HG03108 (cell line): ENCODE results near the gene CCR7.
"Not testable (repeated sequence)": the region's sequence is repeated elsewhere in the genome, so short reads cannot be mapped to it uniquely, and the experiment has no call there.

Source experiments
- ATAC-seq: cut with Tn5 transposase; IDR thresholded peaks from one replicate; pipeline ENCODE4 v1.9.1; 2021; ENCODE audit warnings: moderate library complexity; ENCODE audit not compliant: unreplicated experiment

CCR7 gene

DNA sequence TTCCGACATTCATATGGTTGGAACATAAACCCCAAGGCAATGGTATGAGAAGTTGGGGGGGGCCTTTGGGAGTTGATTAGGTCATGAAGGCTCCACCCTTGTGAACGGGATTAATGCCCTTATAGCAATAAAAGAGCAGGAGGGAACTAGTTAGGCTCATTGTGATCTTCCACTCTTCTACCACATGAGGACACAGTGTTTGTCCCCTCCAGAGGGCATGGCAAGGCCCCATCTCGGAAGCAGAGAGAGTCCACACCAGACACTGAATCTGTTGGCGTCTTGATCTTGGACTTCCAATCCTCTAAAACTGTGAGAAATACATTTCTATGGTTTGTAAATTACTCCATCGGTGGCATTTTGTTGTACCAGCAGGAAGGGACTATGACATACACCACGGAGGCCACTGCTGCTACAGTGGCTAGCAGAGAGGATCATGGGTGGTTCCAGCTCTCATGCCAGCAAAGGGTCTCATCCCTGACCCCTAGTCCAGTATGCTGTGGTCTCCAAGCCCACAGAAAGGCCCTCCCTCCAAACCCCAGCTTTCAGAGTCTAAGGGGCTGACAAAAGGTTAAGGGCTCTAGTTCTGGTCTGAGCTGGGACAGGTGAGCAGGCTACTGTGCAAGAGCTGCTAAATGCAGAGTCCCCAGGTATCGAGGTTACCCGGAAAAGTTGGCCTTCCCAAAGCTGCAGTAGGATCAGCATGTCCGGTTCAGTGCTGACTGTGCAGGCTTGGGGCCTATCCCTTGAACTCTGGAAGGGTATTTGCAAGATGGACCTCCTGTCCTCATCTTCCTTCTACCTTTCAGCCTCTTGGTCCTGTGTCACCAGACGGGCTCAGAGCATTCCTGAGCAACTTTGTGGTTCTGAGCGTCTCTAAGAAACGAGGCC, 12.2 kb downstream of the CCR7 start:
- ATAC-seq: no peak

DNA sequence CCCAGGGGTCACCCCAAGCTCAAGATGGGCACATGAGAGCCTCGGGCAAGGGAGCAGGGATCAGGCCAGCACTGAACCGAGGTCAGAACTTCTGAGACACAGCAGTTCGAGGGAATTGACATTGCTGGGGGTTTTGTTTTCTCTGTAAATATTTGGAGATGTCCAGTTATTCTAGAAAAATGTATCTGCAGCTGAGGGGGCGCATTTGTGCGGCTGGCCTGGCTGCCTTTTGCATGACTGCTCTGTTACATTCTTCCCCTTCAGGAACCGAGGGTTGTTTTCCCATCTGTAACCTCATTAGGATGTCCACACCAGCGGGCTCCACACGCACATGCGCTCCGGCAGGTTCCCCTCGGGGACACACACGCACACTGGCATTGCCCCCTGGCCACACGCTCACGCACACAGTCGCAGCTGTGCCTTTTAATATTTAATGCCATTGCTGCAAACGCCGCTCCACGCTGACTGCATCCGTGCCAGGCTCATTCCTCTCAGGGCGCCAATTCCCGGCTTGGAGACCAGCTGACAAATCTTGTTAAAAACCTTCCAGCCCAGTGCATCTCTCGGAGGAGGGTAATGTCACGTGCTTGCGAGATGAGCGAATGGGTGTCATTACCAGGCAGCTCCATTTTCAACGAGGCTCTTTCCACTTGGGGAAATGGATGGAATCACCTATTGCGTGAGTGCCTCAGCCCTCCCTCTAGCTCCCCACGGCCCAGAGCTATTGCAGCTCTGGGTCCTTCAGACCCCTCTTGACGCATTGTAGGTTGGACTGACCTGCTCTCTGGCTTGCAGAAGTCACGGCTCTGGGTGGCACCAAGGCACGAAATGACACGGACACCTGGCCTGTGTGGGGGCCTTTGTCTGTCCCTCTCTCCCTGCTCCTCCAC, 13.1 kb downstream of the CCR7 start:
- no peak for ATAC-seq

DNA sequence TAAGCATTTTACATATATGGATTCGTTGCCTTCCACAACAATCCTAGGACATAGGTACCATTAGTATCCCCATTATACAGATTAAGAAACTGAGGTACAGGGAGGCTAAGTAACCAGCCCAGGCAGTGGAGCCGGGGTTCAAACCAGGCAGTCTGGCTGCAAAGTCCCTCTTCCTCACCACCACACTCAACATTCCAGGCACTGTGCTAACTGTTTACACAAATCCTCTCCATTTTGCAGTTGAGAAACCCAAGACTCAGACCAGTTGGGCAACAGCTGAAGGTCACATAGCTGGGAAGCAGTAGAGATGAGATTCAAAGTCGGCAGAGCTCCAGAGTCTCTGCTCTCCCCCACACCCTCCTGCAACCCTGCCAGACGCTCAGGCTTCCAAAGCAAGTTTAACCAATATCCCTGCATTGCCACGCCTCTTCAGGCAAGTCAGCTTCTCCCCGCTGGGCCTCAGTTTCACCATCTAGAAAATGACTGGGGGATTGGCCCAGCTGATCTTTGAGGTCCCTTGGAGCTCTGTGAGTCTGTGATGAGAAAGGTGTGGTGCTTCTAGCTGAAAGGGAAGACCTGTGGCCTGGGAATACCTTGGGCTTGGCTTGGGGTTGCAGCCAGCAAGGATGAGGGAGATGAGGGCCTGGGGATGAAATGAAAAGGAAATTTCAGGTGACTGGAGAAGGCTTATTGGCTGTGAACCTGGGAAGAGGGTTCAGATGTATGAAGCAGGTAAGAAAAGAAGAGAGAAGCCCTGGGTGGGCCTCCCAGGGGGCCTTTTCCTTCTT, 14.0 kb downstream of the CCR7 start:
- no peak for ATAC-seq

DNA sequence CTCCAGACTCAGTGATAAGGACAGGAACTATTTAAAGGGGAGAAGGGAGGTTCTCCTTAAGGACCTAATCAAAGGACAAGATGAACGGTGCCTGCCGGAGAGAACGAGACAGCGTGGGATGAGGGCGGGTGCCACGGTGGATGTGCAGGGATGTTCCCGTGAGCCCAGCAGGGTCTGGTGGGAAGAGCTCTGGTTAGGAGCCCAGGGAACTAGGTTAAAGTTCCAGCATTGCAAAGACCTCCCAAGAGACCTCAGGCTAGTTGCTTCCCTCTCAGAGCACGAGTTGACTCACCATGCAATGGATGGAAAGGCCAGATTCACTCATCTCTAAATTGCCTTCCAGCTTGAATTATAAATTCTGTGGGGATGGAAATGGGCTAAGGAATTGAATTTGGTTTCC, 14.7 kb downstream of the CCR7 start:
- no peak for ATAC-seq

DNA sequence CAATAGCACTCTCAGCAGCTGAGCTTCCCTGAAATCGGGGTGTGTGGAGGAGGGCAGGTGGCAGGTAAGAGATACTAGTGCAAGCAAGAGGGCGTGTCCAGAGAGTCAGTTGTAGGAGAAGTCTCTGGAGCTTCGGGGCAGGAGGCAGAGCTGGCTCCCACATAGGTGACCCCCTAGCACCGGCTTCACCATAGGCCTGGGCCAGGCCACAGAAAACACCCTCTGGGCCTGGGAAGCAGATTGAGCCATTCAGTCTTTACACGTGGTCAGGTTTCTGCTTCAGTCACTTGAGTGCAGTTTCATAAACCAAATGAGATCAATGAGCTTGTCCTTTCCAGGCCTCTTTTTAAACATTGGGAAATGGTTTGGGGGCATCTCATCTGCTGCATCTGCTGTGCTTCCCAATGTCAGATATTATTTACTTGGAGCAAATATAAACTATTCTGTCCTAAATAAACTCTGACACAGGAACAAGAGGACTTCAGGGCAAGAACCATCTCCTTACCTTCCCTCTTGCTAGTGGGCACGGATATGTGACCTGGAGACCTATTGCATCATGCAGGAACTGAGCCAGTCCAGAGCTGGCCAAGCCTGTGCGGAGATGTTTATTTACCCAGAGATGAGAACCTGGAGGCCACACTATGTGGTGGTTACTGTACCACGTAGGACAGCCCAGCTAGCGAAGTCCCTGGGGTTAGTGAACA, 16.1 kb downstream of the CCR7 start:
- no peak for ATAC-seq

- no peak for ATAC-seq
Measured at GRCh38 chr17:40548491-40548981, 16.7 kb downstream of the CCR7 start.

DNA sequence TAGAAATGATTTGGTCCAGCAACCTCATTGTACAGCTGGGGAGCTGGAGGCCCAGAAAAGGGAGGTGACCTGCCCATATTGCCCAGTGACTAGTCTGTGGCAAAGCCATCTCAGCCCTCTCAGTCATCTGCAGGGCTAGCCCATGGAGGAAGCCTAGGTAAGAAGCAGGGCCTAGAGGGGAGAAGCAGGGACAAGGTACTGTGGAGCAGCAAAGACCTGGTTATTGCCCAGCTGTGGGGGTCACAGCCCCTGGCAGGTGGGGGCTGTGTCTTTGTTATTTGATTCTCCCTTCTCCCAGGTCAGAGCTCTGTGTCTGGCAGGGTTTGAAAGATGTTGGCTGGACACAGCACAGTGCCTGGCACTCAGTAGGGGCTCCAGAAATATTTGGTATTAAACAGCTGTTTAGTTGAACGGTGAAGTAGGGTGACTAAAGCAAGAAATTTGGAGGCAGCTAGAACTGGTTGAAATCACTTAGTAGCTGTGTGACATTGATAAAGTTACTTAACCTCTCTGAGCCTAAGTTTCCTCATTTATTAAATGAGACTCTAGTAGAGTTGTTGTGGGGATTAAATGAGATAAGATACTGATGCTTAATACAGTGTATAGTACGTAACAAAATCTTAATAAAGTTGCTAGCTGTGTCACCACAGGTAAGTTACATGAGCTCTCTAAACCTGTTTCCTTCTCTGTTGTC, 17.3 kb downstream of the CCR7 start:
- ATAC-seq: no peak

DNA sequence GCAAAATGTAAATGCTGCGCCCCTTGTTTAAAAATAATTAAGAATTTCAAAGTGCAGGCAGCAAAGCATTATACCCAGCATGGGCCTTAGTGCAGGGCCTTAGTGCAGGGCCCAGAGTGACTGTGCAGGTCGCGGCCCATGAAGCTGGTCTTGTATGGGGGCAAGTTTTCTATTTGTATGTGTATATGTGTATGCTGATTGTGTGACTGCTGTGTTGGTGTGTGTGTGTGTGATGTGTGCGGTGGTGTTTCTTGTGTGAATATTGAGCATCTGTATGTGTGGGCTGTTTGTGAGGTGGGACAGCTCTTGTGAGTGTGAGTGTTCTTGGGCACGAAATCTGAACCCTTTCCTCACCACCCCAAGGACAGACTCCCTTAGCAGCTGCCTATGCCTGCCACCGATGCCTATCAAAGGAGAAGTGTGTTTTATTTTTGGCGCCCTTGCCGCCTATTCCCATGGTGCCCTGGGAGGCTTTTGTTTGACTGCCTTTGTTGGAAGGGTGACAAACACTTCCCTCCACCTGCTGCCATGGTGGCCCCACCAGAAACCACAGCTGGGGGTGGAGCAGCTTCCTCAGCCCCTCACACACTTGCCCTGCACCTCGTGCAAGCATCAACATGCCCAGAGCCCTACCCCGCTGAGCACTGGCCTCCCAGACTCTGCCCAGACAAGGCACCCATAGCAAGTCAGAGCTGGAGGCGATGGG, 18.0 kb downstream of the CCR7 start:
- no peak for ATAC-seq

- not testable (repeated sequence) for ATAC-seq
Measured at GRCh38 chr17:40546497-40546896, 18.8 kb downstream of the CCR7 start.

DNA sequence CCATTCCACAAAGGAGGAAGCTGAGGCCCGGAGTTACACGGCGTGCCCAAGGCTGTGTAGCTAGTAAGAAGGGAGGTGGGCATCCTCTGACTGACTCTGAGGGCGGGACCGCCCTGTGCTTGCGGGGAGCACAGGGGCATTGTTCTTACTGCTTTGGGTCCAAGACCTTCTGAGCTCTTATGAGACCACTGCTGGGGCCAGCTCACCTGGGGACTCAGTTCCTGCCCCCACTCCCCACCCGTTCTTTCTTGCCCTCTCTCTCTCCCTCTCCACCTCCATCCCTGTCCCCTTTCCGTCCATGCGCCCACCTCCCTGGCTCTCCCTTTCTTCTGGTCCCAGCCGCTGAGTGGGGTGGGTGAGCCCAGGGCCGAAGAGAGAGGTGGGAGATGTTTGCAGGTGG, 19.6 kb downstream of the CCR7 start:
- ATAC-seq: no peak

- no peak for ATAC-seq
Measured at GRCh38 chr17:40542558-40543411, 22.5 kb downstream of the CCR7 start.

- ATAC-seq: no peak
Measured at GRCh38 chr17:40541873-40542557, 23.3 kb downstream of the CCR7 start.

GRCh38 chr17:40541060-40541872, 24.0 kb downstream of the CCR7 start:
- ATAC-seq: no peak

GRCh38 chr17:40540448-40540847, 24.8 kb downstream of the CCR7 start:
- no peak for ATAC-seq

- ATAC-seq: no peak
Measured at GRCh38 chr17:40539711-40540411, 25.4 kb downstream of the CCR7 start.
